ENCODE results near the gene ALOX5AP.

ALOX5AP gene

GRCh38 chr13:30714629-30715371 is 20.5 kb upstream of the ALOX5AP start:
- no peaks in the 10 kb centered on the region for H3K4me1 ChIP-seq (ENCODE audit: control insufficient read depth, insufficient read depth, low read length)
- no peak overlapping the region for H3K27ac ChIP-seq (ENCODE audit: low read length)
- H3K9me3 ChIP-seq (ENCODE audit: control insufficient read depth, insufficient read depth, low read length), result no peaks in the 10 kb centered on the region
- no peaks in the 10 kb centered on the region for H3K27me3 ChIP-seq (ENCODE audit: control insufficient read depth, insufficient read depth, low read length)
- no peak overlapping the region for H3K4me3 ChIP-seq (ENCODE audit: low read length)
- H3K36me3 ChIP-seq (ENCODE audit: control insufficient read depth, insufficient read depth, low read length), result no peaks in the 10 kb centered on the region
- no peak for DNase-seq (ENCODE audit: low read depth, low spot score)
- no CpG with 5 or more reads among the region's 10 CpGs for WGBS (ENCODE audit: insufficient coverage, insufficient read length)

DNA sequence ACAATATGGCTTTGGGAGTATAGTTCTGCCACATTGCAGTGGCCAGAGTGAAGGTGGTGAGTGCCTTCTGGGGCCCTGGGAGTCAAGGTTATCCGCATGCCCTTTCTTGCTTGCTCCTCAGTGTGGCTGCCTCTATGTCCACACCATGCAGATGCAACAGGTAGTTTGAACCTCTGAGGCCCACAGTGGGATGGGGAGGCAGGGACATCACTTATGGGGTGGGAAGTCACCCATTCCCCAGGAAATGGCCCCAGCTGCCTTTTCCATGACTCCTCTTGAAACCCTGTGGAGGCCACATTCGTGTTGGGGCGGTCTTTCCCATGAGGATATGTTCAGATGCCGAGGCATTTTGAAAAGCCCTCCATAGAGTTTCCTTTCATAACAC is 20.0 kb upstream of the ALOX5AP start:
- no peaks in the 10 kb centered on the region for H3K9me3 ChIP-seq (ENCODE audit: control insufficient read depth, insufficient read depth, low read length)
- H3K27ac ChIP-seq (ENCODE audit: low read length), result no peak overlapping the region
- no peak for DNase-seq (ENCODE audit: low read depth, low spot score)
- H3K4me3 ChIP-seq (ENCODE audit: low read length), result no peak overlapping the region
- no CpG with 5 or more reads among the region's 4 CpGs for WGBS (ENCODE audit: insufficient coverage, insufficient read length)
- H3K36me3 ChIP-seq (ENCODE audit: control insufficient read depth, insufficient read depth, low read length), result no peaks in the 10 kb centered on the region
- no peaks in the 10 kb centered on the region for H3K27me3 ChIP-seq (ENCODE audit: control insufficient read depth, insufficient read depth, low read length)
- H3K4me1 ChIP-seq (ENCODE audit: control insufficient read depth, insufficient read depth, low read length), result no peaks in the 10 kb centered on the region

- no peaks in the 10 kb centered on the region for H3K4me1 ChIP-seq (ENCODE audit: control insufficient read depth, insufficient read depth, low read length)
- H3K9me3 ChIP-seq (ENCODE audit: control insufficient read depth, insufficient read depth, low read length), result no peaks in the 10 kb centered on the region
- no peak overlapping the region for H3K4me3 ChIP-seq (ENCODE audit: low read length)
- no peak overlapping the region for H3K27ac ChIP-seq (ENCODE audit: low read length)
- no peak for DNase-seq (ENCODE audit: low read depth, low spot score)
- no peaks in the 10 kb centered on the region for H3K36me3 ChIP-seq (ENCODE audit: control insufficient read depth, insufficient read depth, low read length)
- no CpG with 5 or more reads among the region's 4 CpGs for WGBS (ENCODE audit: insufficient coverage, insufficient read length)
- H3K27me3 ChIP-seq (ENCODE audit: control insufficient read depth, insufficient read depth, low read length), result no peaks in the 10 kb centered on the region
Measured at GRCh38 chr13:30715837-30716236, 19.5 kb upstream of the ALOX5AP start.

GRCh38 chr13:30718661-30719524 is 16.4 kb upstream of the ALOX5AP start:
- DNase-seq (ENCODE audit: low read depth, low spot score), result no peak
- no peak overlapping the region for H3K27ac ChIP-seq (ENCODE audit: low read length)
- no peaks in the 10 kb centered on the region for H3K4me1 ChIP-seq (ENCODE audit: control insufficient read depth, insufficient read depth, low read length)

DNA sequence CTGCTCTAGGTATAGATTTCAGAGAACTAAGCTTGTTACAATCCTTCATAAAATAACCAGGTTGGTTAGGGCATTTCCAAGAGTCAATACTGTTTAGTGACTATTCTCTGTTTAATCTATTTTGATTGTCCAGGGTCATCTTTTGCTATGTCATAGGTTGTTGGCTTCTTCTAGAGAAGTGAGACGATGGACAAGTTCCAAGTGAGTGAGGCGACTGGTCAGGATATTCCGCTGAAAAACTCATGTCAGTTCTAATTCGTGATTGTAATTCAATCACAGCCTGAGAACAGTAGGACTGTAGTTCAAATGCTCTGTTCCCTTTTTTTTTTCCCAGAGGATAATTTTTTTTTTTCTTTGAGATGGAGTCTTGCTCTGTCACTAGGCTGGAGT is 15.8 kb upstream of the ALOX5AP start:
- Histone ChIP-seq H3K27ac (ENCODE audit: low read length) (no peak overlapping the region), H3K4me1 (ENCODE audit: control insufficient read depth, insufficient read depth, low read length) (no peaks in the 10 kb centered on the region), H3K9me3 (ENCODE audit: control insufficient read depth, insufficient read depth, low read length) (no peaks in the 10 kb centered on the region), H3K27me3 (ENCODE audit: control insufficient read depth, insufficient read depth, low read length) (no peaks in the 10 kb centered on the region; the same call in 1 of the 2 replicates), H3K4me3 (ENCODE audit: low read length) (no peak overlapping the region), H3K36me3 (ENCODE audit: control insufficient read depth, insufficient read depth, low read length) (no peaks in the 10 kb centered on the region)
- no CpG with 5 or more reads among the region's 4 CpGs for WGBS (ENCODE audit: insufficient coverage, insufficient read length)
- DNase-seq (ENCODE audit: low read depth, low spot score), result no peak

More at GRCh38 chr13:30718661-30719524, 16.4 kb upstream of the ALOX5AP start:
- WGBS (ENCODE audit: insufficient coverage, insufficient read length), result no CpG with 5 or more reads among the region's 9 CpGs
- Histone ChIP-seq H3K36me3 (ENCODE audit: control insufficient read depth, insufficient read depth, low read length) (no peaks in the 10 kb centered on the region), H3K9me3 (ENCODE audit: control insufficient read depth, insufficient read depth, low read length) (no peaks in the 10 kb centered on the region), H3K4me3 (ENCODE audit: low read length) (no peak overlapping the region), H3K27me3 (ENCODE audit: control insufficient read depth, insufficient read depth, low read length) (no peaks in the 10 kb centered on the region; the same call in 1 of the 2 replicates)

DNA sequence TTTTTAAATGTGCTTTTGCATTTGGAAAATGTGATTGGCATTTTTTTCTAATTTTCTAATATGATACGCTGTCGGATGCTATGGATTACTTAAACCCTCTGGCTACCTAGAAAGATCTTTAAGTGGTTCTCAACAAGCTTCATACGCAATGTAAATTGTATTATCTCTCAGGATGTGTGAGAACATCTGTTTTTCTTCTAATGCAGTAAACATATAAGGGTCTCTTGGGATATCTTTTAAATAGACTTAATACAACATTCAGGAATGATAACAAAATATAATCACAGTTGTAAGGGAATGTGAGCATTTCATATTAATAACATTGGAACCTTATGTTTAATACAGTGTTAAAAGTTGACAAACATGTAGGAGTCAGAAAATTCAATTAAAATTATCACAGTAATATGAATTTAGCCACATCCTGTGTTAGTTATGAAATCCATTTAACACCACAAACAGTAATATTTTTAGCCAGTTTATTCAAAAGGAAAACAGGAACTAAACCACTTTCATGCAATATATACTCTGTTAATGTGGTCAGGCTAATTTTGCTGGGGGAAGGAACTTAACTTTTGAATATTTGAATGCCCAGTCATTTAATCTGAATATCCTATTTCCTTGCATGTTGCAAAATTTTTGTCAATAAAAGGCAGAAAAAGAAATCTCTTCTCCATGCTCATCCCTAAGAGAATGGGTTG is 15.0 kb upstream of the ALOX5AP start:
- H3K36me3 ChIP-seq (ENCODE audit: control insufficient read depth, insufficient read depth, low read length), result no peaks in the 10 kb centered on the region
- no peak for DNase-seq (ENCODE audit: low read depth, low spot score)
- no CpG with 5 or more reads among the region's 3 CpGs for WGBS (ENCODE audit: insufficient coverage, insufficient read length)
- no peaks in the 10 kb centered on the region for H3K4me1 ChIP-seq (ENCODE audit: control insufficient read depth, insufficient read depth, low read length)
- no peaks in the 10 kb centered on the region; the same call in 1 of the 2 replicates for H3K27me3 ChIP-seq (ENCODE audit: control insufficient read depth, insufficient read depth, low read length)
- H3K4me3 ChIP-seq (ENCODE audit: low read length), result no peak overlapping the region
- H3K9me3 ChIP-seq (ENCODE audit: control insufficient read depth, insufficient read depth, low read length), result no peaks in the 10 kb centered on the region
- no peak overlapping the region for H3K27ac ChIP-seq (ENCODE audit: low read length)

DNA sequence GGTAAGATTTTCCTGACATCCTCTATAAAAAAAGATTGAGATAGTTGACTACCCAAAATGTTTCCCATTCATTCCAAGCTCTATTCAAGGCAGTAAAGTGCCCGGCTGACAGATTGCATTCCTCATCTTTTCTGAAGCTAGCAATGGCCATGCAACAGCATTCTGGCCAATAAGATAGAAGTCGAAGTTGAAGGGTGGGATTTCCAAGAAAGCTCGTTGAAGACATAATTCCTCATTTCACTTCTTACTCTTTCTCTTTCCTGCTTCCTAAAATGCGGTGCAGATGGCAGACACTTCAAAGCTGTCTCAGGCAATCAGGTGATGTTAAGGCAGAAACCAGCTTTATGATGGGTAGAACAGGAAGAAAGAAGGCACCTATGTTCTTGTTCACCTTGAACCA is 13.4 kb upstream of the ALOX5AP start:
- WGBS (ENCODE audit: insufficient coverage, insufficient read length), result no CpG with 5 or more reads among the region's 4 CpGs
- H3K4me1 ChIP-seq (ENCODE audit: control insufficient read depth, insufficient read depth, low read length), result no peaks in the 10 kb centered on the region
- H3K27ac ChIP-seq (ENCODE audit: low read length), result no peak overlapping the region
- H3K27me3 ChIP-seq (ENCODE audit: control insufficient read depth, insufficient read depth, low read length), result no peaks in the 10 kb centered on the region; the same call in 1 of the 2 replicates
- DNase-seq (ENCODE audit: low read depth, low spot score), result no peak
- no peaks in the 10 kb centered on the region for H3K36me3 ChIP-seq (ENCODE audit: control insufficient read depth, insufficient read depth, low read length)
- no peak overlapping the region for H3K4me3 ChIP-seq (ENCODE audit: low read length)
- no peaks in the 10 kb centered on the region for H3K9me3 ChIP-seq (ENCODE audit: control insufficient read depth, insufficient read depth, low read length)

GRCh38 chr13:30722361-30722760 is 13.0 kb upstream of the ALOX5AP start:
- Histone ChIP-seq H3K9me3 (ENCODE audit: control insufficient read depth, insufficient read depth, low read length) (no peaks in the 10 kb centered on the region), H3K4me3 (ENCODE audit: low read length) (no peak overlapping the region), H3K27ac (ENCODE audit: low read length) (no peak overlapping the region), H3K36me3 (ENCODE audit: control insufficient read depth, insufficient read depth, low read length) (no peaks in the 10 kb centered on the region), H3K27me3 (ENCODE audit: control insufficient read depth, insufficient read depth, low read length) (no peaks in the 10 kb centered on the region; the same call in 1 of the 2 replicates), H3K4me1 (ENCODE audit: control insufficient read depth, insufficient read depth, low read length) (no peaks in the 10 kb centered on the region)
- no CpG with 5 or more reads among the region's 2 CpGs for WGBS (ENCODE audit: insufficient coverage, insufficient read length)
- no peak for DNase-seq (ENCODE audit: low read depth, low spot score)

DNA sequence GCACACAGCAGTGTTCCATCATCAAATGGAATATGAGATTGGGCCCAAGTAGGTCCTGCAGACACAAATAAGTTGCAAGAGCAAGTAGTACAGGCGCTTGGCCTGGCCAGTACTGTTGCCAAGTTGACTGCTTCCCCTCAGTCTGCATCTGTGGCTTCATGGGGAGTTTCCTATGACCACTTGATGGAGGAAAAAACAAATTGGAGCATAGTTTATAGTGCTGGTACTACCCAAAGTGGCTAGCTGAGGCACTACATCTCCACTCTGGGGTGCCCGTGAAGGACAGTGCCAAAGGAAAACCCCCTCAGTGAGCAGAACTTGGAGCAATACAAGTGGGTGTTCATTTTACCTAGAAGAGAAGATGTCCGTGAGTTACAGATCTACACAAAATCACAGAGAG is 10.6 kb upstream of the ALOX5AP start:
- Histone ChIP-seq H3K4me1 (ENCODE audit: control insufficient read depth, insufficient read depth, low read length) (no peaks in the 10 kb centered on the region), H3K4me3 (ENCODE audit: low read length) (no peak overlapping the region), H3K36me3 (ENCODE audit: control insufficient read depth, insufficient read depth, low read length) (no peaks in the 10 kb centered on the region), H3K27me3 (ENCODE audit: control insufficient read depth, insufficient read depth, low read length) (no peaks in the 10 kb centered on the region; the same call in 1 of the 2 replicates), H3K9me3 (ENCODE audit: control insufficient read depth, insufficient read depth, low read length) (no peaks in the 10 kb centered on the region), H3K27ac (ENCODE audit: low read length) (no peak overlapping the region)
- WGBS (ENCODE audit: insufficient coverage, insufficient read length), result no CpG with 5 or more reads among the region's 3 CpGs
- no peak for DNase-seq (ENCODE audit: low read depth, low spot score)

GRCh38 chr13:30725326-30726085 is 9.8 kb upstream of the ALOX5AP start:
- Histone ChIP-seq H3K27me3 (ENCODE audit: control insufficient read depth, insufficient read depth, low read length) (no peaks in the 10 kb centered on the region; the same call in 1 of the 2 replicates), H3K36me3 (ENCODE audit: control insufficient read depth, insufficient read depth, low read length) (no peaks in the 10 kb centered on the region), H3K9me3 (ENCODE audit: control insufficient read depth, insufficient read depth, low read length) (no peaks in the 10 kb centered on the region), H3K4me1 (ENCODE audit: control insufficient read depth, insufficient read depth, low read length) (no peaks in the 10 kb centered on the region), H3K27ac (ENCODE audit: low read length) (no peak overlapping the region), H3K4me3 (ENCODE audit: low read length) (no peak overlapping the region)
- no peak for DNase-seq (ENCODE audit: low read depth, low spot score)
- no CpG with 5 or more reads among the region's 2 CpGs for WGBS (ENCODE audit: insufficient coverage, insufficient read length)
